SK-N-SH (cell line): Measurements from ENCODE around the gene LSM10. TPM values are rescaled to one million over a fixed set of nuclear protein-coding genes. Genes with fewer than 3 reads are reported as not detected.

Source experiments
- CTCF ChIA-PET: fragments of 300-600, 350-600 bp; formaldehyde crosslinking; extraction: SDS; loops from one replicate; lab custom pipeline; 2021; lab: Yijun Ruan, JAX
- POLR2A ChIA-PET: fragments of 350-600 bp; sonication (Branson Sonifier 250); formaldehyde crosslinking; extraction: SDS; loops from one replicate; lab custom pipeline; 2020; ENCODE audit warnings: antibody characterized with exemption, inconsistent platforms; lab: Yijun Ruan, JAX
- DNase-seq: peaks from one replicate; pipeline ENCODE4 v3.0.0; 2012
- H2AFZ ChIP-seq: fragments of 200-600 bp; sonication (generic); 2 replicates; pipeline ENCODE4 v1.8.1; 2016; ENCODE audit warnings: antibody characterized with exemption, mild to moderate bottlenecking, low read depth
- H3F3A ChIP-seq: fragments of 200-600 bp; sonication (generic); replicated peaks from 2 replicates; pipeline ENCODE3; 2016; ENCODE audit warnings: antibody characterized with exemption, mild to moderate bottlenecking; ENCODE audit not compliant: insufficient read depth
- H3K27ac ChIP-seq, 2 experiments: fragments of 200-500 bp in 1 of 2; fragments of 200-600 bp in 1 of 2; sonication (Bioruptor generic) in 1 of 2; sonication (generic), shearing (Covaris generic) in 1 of 2; 2 replicates each; pipeline versions ENCODE4 v1.5.1 to v1.6.1; 2014 to 2016; ENCODE audit warnings: low read depth in 2 of 2, inconsistent platforms in 1 of 2, low read length in 1 of 2, mild to moderate bottlenecking in 1 of 2, mixed read lengths in 1 of 2
- H3K27me3 ChIP-seq: fragments of 200-600 bp; sonication (generic), shearing (Covaris generic); 2 replicates; pipeline ENCODE4 v1.6.1; 2016; ENCODE audit warnings: mixed run types; ENCODE audit not compliant: insufficient read depth
- H3K36me3 ChIP-seq, 2 experiments: fragments of 200-500 bp in 1 of 2; fragments of 200-600 bp in 1 of 2; sonication (Bioruptor generic) in 1 of 2; sonication (generic) in 1 of 2; replicated peaks in 1 of 2; 2 replicates each; pipeline versions ENCODE3 to v1.5.1; 2014 to 2016; ENCODE audit warnings: low read length in 1 of 2, mild to moderate bottlenecking in 1 of 2; ENCODE audit not compliant: insufficient read depth in 2 of 2, control insufficient read depth in 1 of 2
- H3K4me1 ChIP-seq, 2 experiments: fragments of 200-500 bp in 1 of 2; fragments of 200-600 bp in 1 of 2; sonication (Bioruptor generic) in 1 of 2; sonication (generic), shearing (Covaris generic) in 1 of 2; 2 replicates each; pipeline versions ENCODE4 v1.5.1 to v1.6.1; 2014 to 2016; ENCODE audit warnings: low read depth in 1 of 2, low read length in 1 of 2, mixed run types in 1 of 2; ENCODE audit not compliant: insufficient read depth in 2 of 2, control insufficient read depth in 1 of 2
- H3K4me2 ChIP-seq: fragments of 200-600 bp; sonication (generic), shearing (Covaris generic); 2 replicates; pipeline ENCODE4 v1.6.1; 2017; ENCODE audit warnings: mixed run types
- H3K4me3 ChIP-seq, 2 experiments: fragments of 200-500 bp in 1 of 2; fragments of 200-600 bp in 1 of 2; sonication (Bioruptor generic) in 1 of 2; sonication (generic), shearing (Covaris generic) in 1 of 2; 2 replicates each; pipeline versions ENCODE4 v1.5.1 to v1.8.1; 2014 to 2016; ENCODE audit warnings: low read depth in 2 of 2, inconsistent platforms in 1 of 2, low read length in 1 of 2, mild to moderate bottlenecking in 1 of 2, mixed read lengths in 1 of 2, moderate library complexity in 1 of 2
- H3K79me2 ChIP-seq: fragments of 200-600 bp; sonication (generic); 2 replicates; pipeline ENCODE4 v1.8.1; 2017; ENCODE audit warnings: mild to moderate bottlenecking; ENCODE audit not compliant: insufficient read depth
- H3K9ac ChIP-seq: fragments of 200-600 bp; sonication (generic); 2 replicates; pipeline ENCODE4 v1.6.1; 2017; ENCODE audit warnings: mixed run types
- H3K9me2 ChIP-seq: fragments of 200-600 bp; sonication (generic); 2 replicates; pipeline ENCODE4 v1.6.1; 2017; ENCODE audit warnings: mixed run types
- H3K9me3 ChIP-seq: fragments of 200-600 bp; sonication (generic); 2 replicates; pipeline ENCODE4 v1.6.1; 2017; ENCODE audit warnings: mixed run types, mild to moderate bottlenecking, moderate library complexity
- H4K20me1 ChIP-seq: fragments of 200-600 bp; sonication (generic); 2 replicates; pipeline ENCODE4 v1.6.1; 2017; ENCODE audit warnings: mild to moderate bottlenecking, mixed run types; ENCODE audit not compliant: insufficient read depth
- EP300 ChIP-seq, 2 experiments: IDR thresholded peaks; 2 replicates each; pipeline versions ENCODE4 v1.4.0 to v1.6.1; 2012; ENCODE audit warnings: borderline replicate concordance in 1 of 2, low read depth in 1 of 2, low read length in 1 of 2
- EZH2phosphoT487 ChIP-seq: fragments of 200-600 bp; sonication (generic); IDR thresholded peaks from 2 replicates; pipeline ENCODE4 v1.6.1; 2017; ENCODE audit warnings: low read depth, mixed run types, mild to moderate bottlenecking, antibody characterized with exemption, moderate library complexity, borderline replicate concordance
- FOSL2 ChIP-seq: IDR thresholded peaks from 2 replicates; pipeline ENCODE4 v1.4.0; 2012; ENCODE audit warnings: low read depth, mild to moderate bottlenecking, moderate library complexity, borderline replicate concordance
- FOXJ3 ChIP-seq: sonication (generic); formaldehyde crosslinking; IDR thresholded peaks from 2 replicates; pipeline ENCODE4 v1.5.1; 2020; ENCODE audit warnings: mild to moderate bottlenecking, missing genetic modification reagents
- IRF3 ChIP-seq: fragments of 150-350 bp; IDR thresholded peaks from 2 replicates; pipeline ENCODE4 v1.6.1; 2016; ENCODE audit warnings: mild to moderate bottlenecking, low read depth, low read length
- JUND ChIP-seq: IDR thresholded peaks from 2 replicates; pipeline ENCODE4 v1.4.0; 2012
- MXI1 ChIP-seq: IDR thresholded peaks from 2 replicates; pipeline ENCODE4 v1.6.1; 2012; ENCODE audit warnings: mild to moderate bottlenecking, low read depth, low read length, improper control_type of control experiment
- NRF1 ChIP-seq: IDR thresholded peaks from 2 replicates; pipeline ENCODE4 v1.6.1; 2012; ENCODE audit warnings: low read depth, mild to moderate bottlenecking, low read length
- RAD21 ChIP-seq: IDR thresholded peaks from 2 replicates; pipeline ENCODE4 v1.6.1; 2012; ENCODE audit warnings: mild to moderate bottlenecking, low read length
- RXRA ChIP-seq: IDR thresholded peaks from 2 replicates; pipeline ENCODE4 v1.4.0; 2012; ENCODE audit warnings: low read depth, mild to moderate bottlenecking, borderline replicate concordance
- SIN3A ChIP-seq: IDR thresholded peaks from 2 replicates; pipeline ENCODE4 v1.6.1; 2012; ENCODE audit warnings: low read depth, mild to moderate bottlenecking, low read length, moderate library complexity, borderline replicate concordance
- SMC3 ChIP-seq: IDR thresholded peaks from 2 replicates; pipeline ENCODE4 v1.6.1; 2012; ENCODE audit warnings: low read depth, low read length, improper control_type of control experiment
- TCF12 ChIP-seq: IDR thresholded peaks from 2 replicates; pipeline ENCODE4 v1.4.0; 2012
- TEAD4 ChIP-seq: IDR thresholded peaks from 2 replicates; pipeline ENCODE4 v1.4.0; 2012; ENCODE audit warnings: mild to moderate bottlenecking, borderline replicate concordance; ENCODE audit not compliant: insufficient read depth
- ZBTB33 ChIP-seq: IDR thresholded peaks from 2 replicates; pipeline ENCODE4 v1.4.0; 2012; ENCODE audit warnings: low read depth, borderline replicate concordance
- WGBS: methylation state at CpG from one replicate; pipeline ENCODE4 v1.1.6; 2017; ENCODE audit warnings: low lambda C conversion rate; 5-methylcytosine and 5-hydroxymethylcytosine counted together
- polyA plus RNA-seq, 3 experiments: library from polyadenylated mRNA; depleted of rRNA; stranded (reverse); fragments of >200 nt; gene quantifications; 2 replicates each; pipeline ENCODE4 v1.2.3, GENCODE V29; 2012
- TF ChIP-seq, protein P1 (sequence below): IDR thresholded peaks from 2 replicates; pipeline ENCODE4 v1.6.1; 2012; ENCODE audit warnings: mild to moderate bottlenecking, low read depth, low read length, moderate library complexity
- TF ChIP-seq, protein P2 (sequence below): fragments of 150-350 bp; IDR thresholded peaks from 2 replicates; pipeline ENCODE4 v1.6.1; 2017; ENCODE audit warnings: antibody characterized with exemption, low read length, low read depth, borderline replicate concordance

The LSM10 gene
- polyA plus RNA-seq, 1 of the 3 experiments (the other 2 are of a cell fraction): 96.8 TPM

DNA sequence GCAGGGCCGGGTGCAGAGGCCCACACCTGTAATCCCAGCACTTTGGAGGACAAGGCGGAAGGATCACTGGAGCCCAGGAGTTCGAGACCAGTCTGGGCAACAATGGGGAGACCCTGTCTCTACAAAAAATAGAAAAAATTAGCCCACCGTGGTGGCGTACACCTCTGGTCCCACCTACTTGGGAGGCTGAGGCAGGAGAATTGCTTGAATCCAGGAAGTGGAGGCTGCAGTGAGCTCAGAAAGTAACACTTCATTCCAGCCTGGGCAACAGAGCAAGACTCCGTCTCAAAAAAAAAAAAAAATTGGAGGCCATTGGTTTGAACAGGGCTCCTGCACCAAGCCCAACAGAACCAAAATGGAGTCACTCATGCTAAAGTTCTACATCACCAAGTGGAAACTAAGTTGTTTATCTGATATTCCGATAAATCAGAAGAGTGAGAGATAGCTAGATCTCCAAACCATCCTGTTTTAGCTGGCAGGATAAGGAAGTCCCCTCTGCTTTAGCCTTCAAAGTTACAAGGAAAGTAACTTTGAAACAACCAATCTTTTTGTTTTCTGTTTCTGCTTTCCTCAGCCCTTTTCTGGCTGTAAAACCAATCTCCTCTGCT, 766 bp upstream of the LSM10 start:
- ChIA-PET CTCF (interaction anchor here (1.1 to 2.5 kb wide), 8 partner anchors 10 to 245 kb away, joined by 3 to 8 read pairs (median 3); no protein-coding TSS in a partner anchor), POLR2A (interaction anchor here (3.2 kb wide), 1 partner anchor 12 kb away, joined by 25 read pairs; the partner anchor contains the start of gene STK40)
- peak overlapping the region; percentile 93; the same call in 1 of the 2 replicates for H3K9ac ChIP-seq
- peaks cover 4 to 6% of the 10 kb centered on the region in 2 experiments for H3K36me3 ChIP-seq
- peaks cover 5% of the 10 kb centered on the region for H3F3A ChIP-seq
- H3K4me3 ChIP-seq: peak overlapping the region in 1 of 2 experiments; percentile 98; a peak in 2 of 4 replicates
- no peaks in the 10 kb centered on the region for H4K20me1 ChIP-seq
- peaks cover 0 to 5% of the 10 kb centered on the region in 2 experiments; a peak in 2 of 4 replicates for H3K4me1 ChIP-seq
- no peaks in the 10 kb centered on the region for H3K9me3 ChIP-seq
- H3K9me2 ChIP-seq: no peaks in the 10 kb centered on the region
- TF ChIP-seq TEAD4: no peak
- TF ChIP-seq MXI1: no peak
- no peaks in the 10 kb centered on the region for H3K27me3 ChIP-seq
- DNase-seq: no peak
- 72% methylated on average over 7 of the region's 7 CpGs for WGBS
- H3K4me2 ChIP-seq: peak overlapping the region; percentile 94
- H3K79me2 ChIP-seq: peaks cover 34% of the 10 kb centered on the region
- peak overlapping the region in 1 of 2 experiments; percentile 83; a peak in 2 of 4 replicates for H3K27ac ChIP-seq
- peak overlapping the region; percentile 82; the same call in 1 of the 2 replicates for H2AFZ ChIP-seq

DNA sequence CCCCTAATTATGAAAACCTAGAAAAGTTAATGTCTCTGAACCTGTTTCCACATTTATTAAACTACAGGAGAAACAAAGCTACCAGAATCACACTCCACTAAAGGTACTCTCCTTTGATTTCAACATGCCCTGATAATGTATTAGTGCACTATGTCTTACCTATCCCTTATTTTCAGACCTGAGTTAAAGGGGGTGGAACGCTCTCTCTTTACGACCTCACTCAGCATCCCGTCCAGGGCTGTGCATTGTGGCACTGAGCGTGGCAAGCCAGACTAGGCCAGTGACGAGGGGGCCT, 678 bp downstream of the LSM10 start:
- Histone ChIP-seq H3K27me3 (no peaks in the 10 kb centered on the region), H3K4me1 (peaks cover 0 to 5% of the 10 kb centered on the region in 2 experiments; a peak in 2 of 4 replicates), H3K27ac (peak overlapping the region; percentile 83), H3K9ac (peak overlapping the region; percentile 93), H3K4me3 (peak overlapping the region; percentile 80 to 98), H4K20me1 (no peaks in the 10 kb centered on the region), H3K36me3 (peaks cover 14 to 19% of the 10 kb centered on the region in 2 experiments), H3K9me3 (no peaks in the 10 kb centered on the region), H3K9me2 (no peaks in the 10 kb centered on the region), H3K79me2 (peaks cover 39% of the 10 kb centered on the region), H3F3A (peaks cover 5% of the 10 kb centered on the region), H2AFZ (peak overlapping the region; percentile 72; the same call in 1 of the 2 replicates), H3K4me2 (peak overlapping the region; percentile 94)
- POLR2A ChIA-PET: interaction anchor here (0.8 to 3.2 kb wide), 3 partner anchors 10 to 90 kb away, joined by 3 to 25 read pairs (median 3); partner anchors contain the start of gene STK40
- CTCF ChIA-PET: interaction anchor here (1.1 to 2.5 kb wide), 6 partner anchors 10 to 244 kb away, joined by 3 to 8 read pairs (median 3); no protein-coding TSS in a partner anchor
- no peak for DNase-seq
- no peak for TF ChIP-seq EZH2phosphoT487
- TF ChIP-seq, protein P1, sequence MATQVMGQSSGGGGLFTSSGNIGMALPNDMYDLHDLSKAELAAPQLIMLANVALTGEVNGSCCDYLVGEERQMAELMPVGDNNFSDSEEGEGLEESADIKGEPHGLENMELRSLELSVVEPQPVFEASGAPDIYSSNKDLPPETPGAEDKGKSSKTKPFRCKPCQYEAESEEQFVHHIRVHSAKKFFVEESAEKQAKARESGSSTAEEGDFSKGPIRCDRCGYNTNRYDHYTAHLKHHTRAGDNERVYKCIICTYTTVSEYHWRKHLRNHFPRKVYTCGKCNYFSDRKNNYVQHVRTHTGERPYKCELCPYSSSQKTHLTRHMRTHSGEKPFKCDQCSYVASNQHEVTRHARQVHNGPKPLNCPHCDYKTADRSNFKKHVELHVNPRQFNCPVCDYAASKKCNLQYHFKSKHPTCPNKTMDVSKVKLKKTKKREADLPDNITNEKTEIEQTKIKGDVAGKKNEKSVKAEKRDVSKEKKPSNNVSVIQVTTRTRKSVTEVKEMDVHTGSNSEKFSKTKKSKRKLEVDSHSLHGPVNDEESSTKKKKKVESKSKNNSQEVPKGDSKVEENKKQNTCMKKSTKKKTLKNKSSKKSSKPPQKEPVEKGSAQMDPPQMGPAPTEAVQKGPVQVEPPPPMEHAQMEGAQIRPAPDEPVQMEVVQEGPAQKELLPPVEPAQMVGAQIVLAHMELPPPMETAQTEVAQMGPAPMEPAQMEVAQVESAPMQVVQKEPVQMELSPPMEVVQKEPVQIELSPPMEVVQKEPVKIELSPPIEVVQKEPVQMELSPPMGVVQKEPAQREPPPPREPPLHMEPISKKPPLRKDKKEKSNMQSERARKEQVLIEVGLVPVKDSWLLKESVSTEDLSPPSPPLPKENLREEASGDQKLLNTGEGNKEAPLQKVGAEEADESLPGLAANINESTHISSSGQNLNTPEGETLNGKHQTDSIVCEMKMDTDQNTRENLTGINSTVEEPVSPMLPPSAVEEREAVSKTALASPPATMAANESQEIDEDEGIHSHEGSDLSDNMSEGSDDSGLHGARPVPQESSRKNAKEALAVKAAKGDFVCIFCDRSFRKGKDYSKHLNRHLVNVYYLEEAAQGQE: no peak
- no peak for TF ChIP-seq TCF12
- TF ChIP-seq NRF1: no peak
- TF ChIP-seq EP300 (IDR thresholded peaks at IDR 0.05; ENCODE audit: borderline replicate concordance in 1 of 2, low read depth in 1 of 2, low read length in 1 of 2): no peak
- no peak for TF ChIP-seq RAD21
- no peak for TF ChIP-seq JUND
- TF ChIP-seq IRF3: no peak
- TF ChIP-seq, protein P2, sequence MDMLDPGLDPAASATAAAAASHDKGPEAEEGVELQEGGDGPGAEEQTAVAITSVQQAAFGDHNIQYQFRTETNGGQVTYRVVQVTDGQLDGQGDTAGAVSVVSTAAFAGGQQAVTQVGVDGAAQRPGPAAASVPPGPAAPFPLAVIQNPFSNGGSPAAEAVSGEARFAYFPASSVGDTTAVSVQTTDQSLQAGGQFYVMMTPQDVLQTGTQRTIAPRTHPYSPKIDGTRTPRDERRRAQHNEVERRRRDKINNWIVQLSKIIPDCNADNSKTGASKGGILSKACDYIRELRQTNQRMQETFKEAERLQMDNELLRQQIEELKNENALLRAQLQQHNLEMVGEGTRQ: no peak
- TF ChIP-seq FOSL2: no peak
- no peak for TF ChIP-seq SMC3
- TF ChIP-seq ZBTB33: no peak
- no peak for TF ChIP-seq MXI1
- no peak for TF ChIP-seq FOXJ3 (CRISPR knock-in tag)
- TF ChIP-seq RXRA: no peak
- no peak for TF ChIP-seq SIN3A
- WGBS: 9% methylated on average over 4 of the region's 5 CpGs
